Lung (tissue), 12 donors: ENCODE results near the gene PSMD5. TPM values are rescaled to one million over a fixed set of nuclear protein-coding genes. Genes with fewer than 3 reads are reported as not detected.
A peak's percentile ranks its signal among the peaks of the same experiment; 100 is the strongest.

ENCODE experiments used
- ATAC-seq: fragments of 200-7000 bp; cut with Tn5 transposase; one replicate; pipeline ENCODE4 v1.9.1; 2020; ENCODE audit warnings: moderate number of reproducible peaks; ENCODE audit not compliant: insufficient read depth, low FRiP score
- DNase-seq, 3 donors: peaks; one replicate each; pipeline ENCODE4 v3.0.0-alpha.2; 2013 to 2017
- H3K27ac ChIP-seq, 2 donors: one replicate each; pipeline ENCODE4 v1.5.1; 2013; ENCODE audit warnings: mild to moderate bottlenecking in 2 of 2, moderate library complexity in 2 of 2, control low read depth in 1 of 2, inconsistent platforms in 1 of 2, low read depth in 1 of 2, low read length in 1 of 2
- H3K27me3 ChIP-seq, 3 donors: one replicate each; pipeline ENCODE4 v1.5.1; 2013; ENCODE audit warnings: low read length in 2 of 3; ENCODE audit not compliant: control insufficient read depth in 3 of 3, insufficient read depth in 3 of 3
- H3K36me3 ChIP-seq, 4 donors: one replicate each; pipeline ENCODE4 v1.5.1; 2013; ENCODE audit warnings: low read length in 4 of 4, mild to moderate bottlenecking in 1 of 4, moderate library complexity in 1 of 4; ENCODE audit not compliant: control insufficient read depth in 4 of 4, insufficient read depth in 4 of 4
- H3K4me1 ChIP-seq, 5 donors: one replicate each; pipeline ENCODE4 v1.5.1; 2013; ENCODE audit warnings: low read length in 5 of 5, mild to moderate bottlenecking in 2 of 5, moderate library complexity in 1 of 5; ENCODE audit not compliant: control insufficient read depth in 5 of 5, insufficient read depth in 5 of 5
- H3K4me3 ChIP-seq: one replicate; pipeline ENCODE4 v1.5.1; 2013; ENCODE audit warnings: mild to moderate bottlenecking, control low read depth, moderate library complexity
- H3K9ac ChIP-seq, 2 donors: one replicate each; pipeline ENCODE4 v1.5.1; 2013; ENCODE audit warnings: low read length in 2 of 2, control low read depth in 1 of 2; ENCODE audit not compliant: insufficient read depth in 1 of 2
- H3K9me3 ChIP-seq, 4 donors: one replicate each; pipeline ENCODE4 v1.5.1; 2013; ENCODE audit warnings: low read length in 3 of 4, mild to moderate bottlenecking in 1 of 4, moderate library complexity in 1 of 4; ENCODE audit not compliant: control insufficient read depth in 4 of 4, insufficient read depth in 3 of 4
- WGBS, 2 donors: extraction: QIAGEN DNeasy Blood & Tissue Kit; methylation state at CpG; one replicate each; pipeline ENCODE4 v1.1.7; 2013; 5-methylcytosine and 5-hydroxymethylcytosine counted together
- polyA plus RNA-seq, 2 donors: library from polyadenylated mRNA; stranded (reverse); fragments of 200-250 nt; gene quantifications; one replicate each; pipeline ENCODE4 v1.2.1, GENCODE V29; 2013
- total RNA-seq, 2 donors: library from RNA; depleted of rRNA in 1 of 2; stranded (reverse); fragments of >200 nt in 1 of 2; gene quantifications; one replicate each; pipeline ENCODE4 v1.2.1, GENCODE V29; 2014 to 2021
- TF ChIP-seq, protein P1 (sequence below): IDR thresholded peaks from 2 replicates; pipeline ENCODE4 v1.5.1; 2012; ENCODE audit warnings: mild to moderate bottlenecking; ENCODE audit errors: control extremely low read depth, extremely low read depth
- donor health status: control.
- donor health status: control.
- donor health status: Bipolar disorder and iron deficiency.
- donor health status: healthy.
- donor health status: DM: yes; HTN: yes; CAD: no.

PSMD5 gene
- total and polyA plus RNA-seq, 4 donors = 14.9 to 66.0 (median 27.3) TPM

- no peak overlapping the region for H3K4me3 ChIP-seq
- peaks cover 0 to 73% (median 39%) of the 10 kb centered on the region in 5 donors for H3K4me1 ChIP-seq
Observed at GRCh38 chr9:120890320-120891244, 47.9 kb upstream of the PSMD5 start.

GRCh38 chr9:120889606-120890271 lies 47.0 kb upstream of the PSMD5 start:
- WGBS, 2 donors = 95 to 100% methylated on average over 1 of the region's 1 CpG
- peak overlapping the region in 1 of 2 donors; percentile 8 for H3K9ac ChIP-seq
- H3K9me3 ChIP-seq = no peaks in the 10 kb centered on the region
- ATAC-seq (no peak), DNase-seq (peak in 1 of 3 donors; percentile 45)
- no peak overlapping the region for H3K27ac ChIP-seq
- H3K4me3 ChIP-seq = no peak overlapping the region
- no peaks in the 10 kb centered on the region for H3K36me3 ChIP-seq
- peaks cover 0 to 73% (median 42%) of the 10 kb centered on the region in 5 donors for H3K4me1 ChIP-seq
- TF ChIP-seq, protein P1, sequence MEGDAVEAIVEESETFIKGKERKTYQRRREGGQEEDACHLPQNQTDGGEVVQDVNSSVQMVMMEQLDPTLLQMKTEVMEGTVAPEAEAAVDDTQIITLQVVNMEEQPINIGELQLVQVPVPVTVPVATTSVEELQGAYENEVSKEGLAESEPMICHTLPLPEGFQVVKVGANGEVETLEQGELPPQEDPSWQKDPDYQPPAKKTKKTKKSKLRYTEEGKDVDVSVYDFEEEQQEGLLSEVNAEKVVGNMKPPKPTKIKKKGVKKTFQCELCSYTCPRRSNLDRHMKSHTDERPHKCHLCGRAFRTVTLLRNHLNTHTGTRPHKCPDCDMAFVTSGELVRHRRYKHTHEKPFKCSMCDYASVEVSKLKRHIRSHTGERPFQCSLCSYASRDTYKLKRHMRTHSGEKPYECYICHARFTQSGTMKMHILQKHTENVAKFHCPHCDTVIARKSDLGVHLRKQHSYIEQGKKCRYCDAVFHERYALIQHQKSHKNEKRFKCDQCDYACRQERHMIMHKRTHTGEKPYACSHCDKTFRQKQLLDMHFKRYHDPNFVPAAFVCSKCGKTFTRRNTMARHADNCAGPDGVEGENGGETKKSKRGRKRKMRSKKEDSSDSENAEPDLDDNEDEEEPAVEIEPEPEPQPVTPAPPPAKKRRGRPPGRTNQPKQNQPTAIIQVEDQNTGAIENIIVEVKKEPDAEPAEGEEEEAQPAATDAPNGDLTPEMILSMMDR = no peak
- H3K27me3 ChIP-seq = no peaks in the 10 kb centered on the region

More at GRCh38 chr9:120890320-120891244, 47.9 kb upstream of the PSMD5 start:
- H3K27ac ChIP-seq = peak overlapping the region in 1 of 2 donors; percentile 46
- H3K27me3 ChIP-seq = peaks cover 0 to 3% (median 0%) of the 10 kb centered on the region in 3 donors
- WGBS, 2 donors = 69 to 72% methylated on average over 14 of the region's 14 CpGs
- no peaks in the 10 kb centered on the region for H3K9me3 ChIP-seq
- ATAC-seq (no peak), DNase-seq (peak; percentile 84 to 95 (median 87))
- H3K9ac ChIP-seq = peak overlapping the region in 1 of 2 donors; percentile 30
- TF ChIP-seq, protein P1 = no peak
- H3K36me3 ChIP-seq = no peaks in the 10 kb centered on the region

DNA sequence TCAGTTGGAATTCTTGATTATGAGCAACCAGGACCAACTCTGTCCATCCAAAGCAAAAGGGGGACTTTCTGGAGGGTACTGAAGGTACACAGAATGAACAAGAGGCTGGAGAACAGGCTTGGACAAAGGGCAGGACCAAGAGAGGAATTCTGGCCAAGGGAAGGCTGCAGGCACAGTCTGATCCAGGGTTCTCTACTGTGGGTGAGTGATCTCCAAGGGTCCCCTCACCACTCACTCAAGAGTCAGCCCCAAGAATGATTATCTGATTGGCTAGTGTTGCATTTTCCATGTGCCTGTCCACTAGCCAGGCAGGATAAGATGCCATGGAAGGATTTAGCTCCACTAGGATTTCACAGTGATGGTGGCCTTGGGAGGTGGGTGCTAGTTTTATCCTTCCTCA lies 45.9 kb upstream of the PSMD5 start:
- no peaks in the 10 kb centered on the region for H3K27me3 ChIP-seq
- H3K27ac ChIP-seq = no peak overlapping the region
- ATAC-seq = no peak
- no peak overlapping the region for H3K4me3 ChIP-seq
- no peak overlapping the region for H3K9ac ChIP-seq
- no peaks in the 10 kb centered on the region for H3K9me3 ChIP-seq
- no peak for DNase-seq
- peaks cover 0 to 64% (median 37%) of the 10 kb centered on the region in 5 donors for H3K4me1 ChIP-seq
- no peaks in the 10 kb centered on the region for H3K36me3 ChIP-seq
- TF ChIP-seq, protein P1 = no peak
